RWPE1 (cell line): ENCODE data around the gene ZIC1.

Experiments used
- CTCF ChIA-PET: fragments of 350-600 bp; sonication (Branson Sonifier 250); formaldehyde crosslinking; extraction: SDS; loops from one replicate; lab custom pipeline; 2021; lab: Yijun Ruan, JAX
- POLR2A ChIA-PET: fragments of 400-600 bp; formaldehyde crosslinking; extraction: SDS; loops from one replicate; lab custom pipeline; 2020; ENCODE audit warnings: antibody characterized with exemption; ENCODE audit not compliant: low non-redundant PET; lab: Yijun Ruan, JAX
- DNase-seq: peaks from one replicate; pipeline ENCODE4 v3.0.0; 2012; ENCODE audit warnings: low spot score
- H3K27ac ChIP-seq: fragments of 450-650 bp; 2 replicates; pipeline ENCODE4 v1.5.1; 2017
- TF ChIP-seq, protein P1 (sequence below): fragments of 450-650 bp; conservative IDR thresholded peaks from 2 replicates; pipeline ENCODE4 v1.5.1; 2017; ENCODE audit warnings: low read depth, mild to moderate bottlenecking

ZIC1 gene

GRCh38 chr3:147431751-147432150, 22.6 kb downstream of the ZIC1 start:
- CTCF ChIA-PET: no interaction called here
- no peak for DNase-seq
- no peak overlapping the region for H3K27ac ChIP-seq
- TF ChIP-seq, protein P1, sequence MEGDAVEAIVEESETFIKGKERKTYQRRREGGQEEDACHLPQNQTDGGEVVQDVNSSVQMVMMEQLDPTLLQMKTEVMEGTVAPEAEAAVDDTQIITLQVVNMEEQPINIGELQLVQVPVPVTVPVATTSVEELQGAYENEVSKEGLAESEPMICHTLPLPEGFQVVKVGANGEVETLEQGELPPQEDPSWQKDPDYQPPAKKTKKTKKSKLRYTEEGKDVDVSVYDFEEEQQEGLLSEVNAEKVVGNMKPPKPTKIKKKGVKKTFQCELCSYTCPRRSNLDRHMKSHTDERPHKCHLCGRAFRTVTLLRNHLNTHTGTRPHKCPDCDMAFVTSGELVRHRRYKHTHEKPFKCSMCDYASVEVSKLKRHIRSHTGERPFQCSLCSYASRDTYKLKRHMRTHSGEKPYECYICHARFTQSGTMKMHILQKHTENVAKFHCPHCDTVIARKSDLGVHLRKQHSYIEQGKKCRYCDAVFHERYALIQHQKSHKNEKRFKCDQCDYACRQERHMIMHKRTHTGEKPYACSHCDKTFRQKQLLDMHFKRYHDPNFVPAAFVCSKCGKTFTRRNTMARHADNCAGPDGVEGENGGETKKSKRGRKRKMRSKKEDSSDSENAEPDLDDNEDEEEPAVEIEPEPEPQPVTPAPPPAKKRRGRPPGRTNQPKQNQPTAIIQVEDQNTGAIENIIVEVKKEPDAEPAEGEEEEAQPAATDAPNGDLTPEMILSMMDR: no peak
- POLR2A ChIA-PET: no interaction called here

- DNase-seq: no peak
- no peak overlapping the region for H3K27ac ChIP-seq
- TF ChIP-seq, protein P1: no peak
- POLR2A ChIA-PET: no interaction called here
- CTCF ChIA-PET: no interaction called here
Observed at GRCh38 chr3:147447224-147447623, 38.1 kb downstream of the ZIC1 start.

DNA sequence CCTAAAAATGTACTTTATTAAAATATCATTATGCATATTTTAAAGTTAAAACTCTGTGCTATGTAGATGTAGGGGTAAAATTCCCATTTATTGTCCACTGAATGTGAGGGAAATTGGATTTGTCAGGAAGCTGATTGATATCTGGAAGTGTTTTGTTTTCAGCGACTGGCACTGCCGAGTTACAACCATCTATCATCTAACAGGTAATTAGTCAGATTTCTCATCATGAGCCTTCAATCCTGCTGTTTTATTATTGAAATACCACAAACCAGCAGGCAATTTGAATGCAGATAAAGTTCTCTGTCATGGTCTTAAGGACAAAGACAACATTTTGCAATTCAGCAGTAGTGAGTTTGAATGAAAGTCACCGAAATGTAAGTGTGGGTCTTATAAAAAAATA, 40.5 kb downstream of the ZIC1 start:
- no peak overlapping the region for H3K27ac ChIP-seq
- POLR2A ChIA-PET: no interaction called here
- no peak for DNase-seq
- TF ChIP-seq, protein P1: no peak
- CTCF ChIA-PET: no interaction called here

DNA sequence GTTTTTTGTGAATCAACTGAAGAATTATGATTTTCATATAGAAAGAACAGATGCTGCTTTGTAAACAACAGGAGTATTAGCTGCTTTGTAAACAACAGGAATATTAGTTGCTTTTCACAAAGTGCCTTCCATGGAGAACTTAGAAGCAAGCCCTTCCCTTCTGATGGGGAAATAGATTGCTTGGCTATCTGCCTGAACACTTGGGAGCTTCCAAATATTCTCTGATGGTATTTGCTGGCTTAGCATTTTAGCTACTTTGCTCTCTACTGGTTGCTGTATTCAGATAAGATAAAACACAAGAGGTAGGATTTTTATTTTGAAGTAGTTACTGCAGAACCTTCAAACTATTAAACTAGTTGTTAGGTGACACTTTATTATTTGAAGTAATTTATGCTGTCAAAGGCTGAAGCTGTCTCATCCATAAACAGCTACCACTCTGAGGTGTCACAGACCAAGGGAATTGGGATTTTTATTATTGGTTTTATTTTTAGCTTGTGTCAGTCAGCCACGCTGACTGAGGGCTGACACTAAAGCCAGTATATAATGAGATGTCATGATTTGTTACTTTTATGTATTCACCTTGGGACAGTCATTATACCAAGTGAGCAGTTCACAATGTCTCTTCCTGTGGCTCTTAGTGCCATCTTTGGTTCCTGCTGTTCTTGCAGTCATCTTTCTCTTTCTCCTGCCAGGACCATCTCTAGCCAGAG, 50.0 kb downstream of the ZIC1 start:
- ChIA-PET POLR2A (no interaction called here), CTCF (interaction anchor here (0.6 kb wide), 1 partner anchor 88 kb away, joined by 3 read pairs; no protein-coding TSS in a partner anchor)
- no peak overlapping the region for H3K27ac ChIP-seq
- DNase-seq: no peak
- TF ChIP-seq, protein P1: no peak

DNA sequence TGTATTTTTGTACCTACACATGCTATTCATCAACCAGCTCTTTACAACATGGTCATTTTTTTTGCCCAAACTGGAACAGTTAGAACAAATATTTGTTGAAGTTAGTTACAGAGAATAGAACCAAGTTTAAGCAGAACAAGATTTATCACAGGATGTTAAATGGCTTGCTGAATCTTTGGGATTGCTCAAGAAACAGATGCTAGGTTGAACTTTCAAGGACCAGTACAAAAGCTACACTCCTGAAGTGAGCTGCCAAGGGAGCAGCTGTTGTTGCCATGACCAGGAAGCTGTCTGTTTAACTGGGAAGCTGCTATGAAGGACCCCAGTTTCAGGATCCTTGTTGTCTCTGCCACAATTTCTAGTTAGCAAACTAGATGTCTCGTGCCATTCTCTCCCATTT, 53.7 kb downstream of the ZIC1 start:
- POLR2A ChIA-PET: no interaction called here
- no peak overlapping the region for H3K27ac ChIP-seq
- DNase-seq: no peak
- TF ChIP-seq, protein P1: no peak
- CTCF ChIA-PET: no interaction called here
